NK-92 (cell line): Measurements from ENCODE around the gene GAA.

Source experiments
- DNase-seq: peaks from one replicate; lab custom pipeline; 2025; ENCODE audit not compliant: unreplicated experiment; lab: John Stamatoyannopoulos, UW

GAA gene

DNA sequence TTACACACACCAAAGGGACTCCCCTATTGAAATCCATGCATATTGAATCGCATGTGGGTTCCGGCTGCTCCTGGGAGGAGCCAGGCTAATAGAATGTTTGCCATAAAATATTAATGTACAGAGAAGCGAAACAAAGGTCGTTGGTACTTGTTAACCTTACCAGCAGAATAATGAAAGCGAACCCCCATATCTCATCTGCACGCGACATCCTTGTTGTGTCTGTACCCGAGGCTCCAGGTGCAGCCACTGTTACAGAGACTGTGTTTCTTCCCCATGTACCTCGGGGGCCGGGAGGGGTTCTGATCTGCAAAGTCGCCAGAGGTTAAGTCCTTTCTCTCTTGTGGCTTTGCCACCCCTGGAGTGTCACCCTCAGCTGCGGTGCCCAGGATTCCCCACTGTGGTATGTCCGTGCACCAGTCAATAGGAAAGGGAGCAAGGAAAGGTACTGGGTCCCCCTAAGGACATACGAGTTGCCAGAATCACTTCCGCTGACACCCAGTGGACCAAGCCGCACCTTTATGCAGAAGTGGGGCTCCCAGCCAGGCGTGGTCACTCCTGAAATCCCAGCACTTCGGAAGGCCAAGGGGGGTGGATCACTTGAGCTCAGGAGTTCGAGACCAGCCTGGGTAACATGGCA is 2.2 kb downstream of the GAA start:
- DNase-seq = no peak

GRCh38 chr17:80104321-80104955 is 3.1 kb downstream of the GAA start:
- DNase-seq = no peak

GRCh38 chr17:80104956-80105375 is 3.6 kb downstream of the GAA start:
- DNase-seq = no peak

- DNase-seq = no peak
Observed at GRCh38 chr17:80105762-80106161, 4.4 kb downstream of the GAA start.

DNA sequence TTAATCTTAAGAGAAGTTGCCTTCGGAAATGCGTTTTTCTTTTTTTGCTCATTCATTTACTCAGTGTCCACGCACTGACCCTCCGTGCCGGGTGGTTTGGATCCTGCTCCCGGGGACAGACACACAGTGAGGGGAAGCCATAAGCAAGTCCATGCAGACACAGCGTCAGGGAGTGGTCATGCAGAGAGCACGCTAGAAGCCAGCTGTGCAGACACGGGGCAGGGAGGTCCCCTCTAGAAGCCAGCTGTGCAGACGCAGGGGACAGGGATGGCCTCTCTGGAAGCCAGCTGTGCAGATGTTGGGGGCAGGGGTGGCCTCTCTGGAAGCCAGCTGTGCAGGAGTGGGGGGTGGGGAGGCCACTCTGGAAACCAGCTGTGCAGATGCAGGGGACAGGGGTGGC is 4.8 kb downstream of the GAA start:
- DNase-seq = no peak

DNA sequence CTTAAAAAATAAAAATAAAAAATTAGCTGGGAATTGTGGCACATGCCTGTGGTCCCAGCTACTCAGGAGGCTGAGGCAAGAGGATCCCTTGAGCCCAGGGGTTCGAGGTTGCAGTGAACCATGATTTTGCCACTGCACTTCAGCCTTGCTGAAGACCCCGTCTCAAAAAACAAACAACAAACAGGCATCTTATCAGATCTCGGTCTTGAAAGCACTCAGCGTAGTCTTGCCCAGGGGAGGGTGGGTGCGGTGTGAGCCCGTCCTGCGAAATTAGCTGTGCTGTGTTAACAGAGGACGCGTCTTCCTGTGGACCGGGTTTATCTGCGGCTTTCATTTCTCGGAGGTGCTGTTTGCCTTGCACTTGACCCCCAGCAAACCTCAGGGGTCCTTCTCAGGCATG is 5.4 kb downstream of the GAA start:
- no peak for DNase-seq

- no peak for DNase-seq
Observed at GRCh38 chr17:80107231-80108021, 6.0 kb downstream of the GAA start.

DNA sequence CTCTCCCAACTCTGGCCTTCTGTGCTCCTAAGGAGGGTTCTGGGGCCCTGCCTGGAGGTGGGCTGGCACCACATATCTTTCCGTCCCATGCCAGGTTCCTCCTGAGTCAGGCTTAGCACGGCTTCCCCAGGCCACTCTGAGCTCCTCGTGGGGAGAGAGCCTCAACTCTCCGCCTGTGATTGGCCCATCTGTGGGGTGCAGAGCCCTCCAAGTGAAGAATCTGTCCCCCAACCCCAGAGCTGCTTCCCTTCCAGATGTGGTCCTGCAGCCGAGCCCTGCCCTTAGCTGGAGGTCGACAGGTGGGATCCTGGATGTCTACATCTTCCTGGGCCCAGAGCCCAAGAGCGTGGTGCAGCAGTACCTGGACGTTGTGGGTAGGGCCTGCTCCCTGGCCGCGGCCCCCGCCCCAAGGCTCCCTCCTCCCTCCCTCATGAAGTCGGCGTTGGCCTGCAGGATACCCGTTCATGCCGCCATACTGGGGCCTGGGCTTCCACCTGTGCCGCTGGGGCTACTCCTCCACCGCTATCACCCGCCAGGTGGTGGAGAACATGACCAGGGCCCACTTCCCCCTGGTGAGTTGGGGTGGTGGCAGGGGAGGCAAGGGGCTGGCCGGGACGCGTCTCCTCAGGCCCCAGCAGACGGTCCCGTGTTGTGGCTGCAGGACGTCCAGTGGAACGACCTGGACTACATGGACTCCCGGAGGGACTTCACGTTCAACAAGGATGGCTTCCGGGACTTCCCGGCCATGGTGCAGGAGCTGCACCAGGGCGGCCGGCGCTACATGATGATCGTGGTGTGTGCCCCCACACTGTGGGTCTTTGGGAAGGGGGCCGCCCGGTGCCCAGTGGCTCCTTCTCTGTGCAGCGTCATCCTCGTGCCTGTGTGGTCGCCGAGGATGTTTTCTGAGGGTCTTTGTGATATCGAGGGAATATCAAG is 6.9 kb downstream of the GAA start:
- no peak for DNase-seq

GRCh38 chr17:80109066-80109660 is 7.8 kb downstream of the GAA start:
- DNase-seq = no peak

DNA sequence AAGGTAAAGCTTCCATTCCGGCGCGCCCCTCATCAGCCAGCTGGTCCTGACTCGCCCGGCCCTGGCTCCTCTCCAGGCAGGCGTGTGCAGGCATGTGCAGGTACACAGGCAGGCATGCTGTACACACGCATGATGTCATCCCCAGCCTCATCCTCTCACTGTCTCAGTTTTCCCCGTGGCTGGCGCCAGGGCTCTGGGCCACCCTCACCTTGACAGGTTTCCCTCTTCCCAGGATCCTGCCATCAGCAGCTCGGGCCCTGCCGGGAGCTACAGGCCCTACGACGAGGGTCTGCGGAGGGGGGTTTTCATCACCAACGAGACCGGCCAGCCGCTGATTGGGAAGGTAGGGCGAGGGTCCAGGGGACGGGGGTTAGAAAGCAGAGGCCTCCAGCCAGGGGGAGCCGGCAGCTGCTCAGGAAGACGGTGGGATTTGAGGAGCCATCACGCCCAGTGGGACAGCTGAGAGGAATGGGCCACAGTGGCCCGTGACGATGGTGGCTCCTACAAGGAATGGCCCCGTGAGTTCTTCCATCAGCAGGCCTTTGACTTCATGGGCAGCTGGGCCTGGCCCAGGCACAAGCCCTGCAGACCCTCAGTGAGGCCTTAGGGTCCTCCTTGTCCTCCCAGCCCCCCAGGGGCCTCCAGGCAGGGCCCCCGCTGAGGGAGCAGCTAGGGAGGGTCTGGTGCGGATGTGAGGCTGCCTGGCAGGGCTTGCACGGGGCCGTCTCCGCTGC is 8.5 kb downstream of the GAA start:
- DNase-seq = no peak

DNA sequence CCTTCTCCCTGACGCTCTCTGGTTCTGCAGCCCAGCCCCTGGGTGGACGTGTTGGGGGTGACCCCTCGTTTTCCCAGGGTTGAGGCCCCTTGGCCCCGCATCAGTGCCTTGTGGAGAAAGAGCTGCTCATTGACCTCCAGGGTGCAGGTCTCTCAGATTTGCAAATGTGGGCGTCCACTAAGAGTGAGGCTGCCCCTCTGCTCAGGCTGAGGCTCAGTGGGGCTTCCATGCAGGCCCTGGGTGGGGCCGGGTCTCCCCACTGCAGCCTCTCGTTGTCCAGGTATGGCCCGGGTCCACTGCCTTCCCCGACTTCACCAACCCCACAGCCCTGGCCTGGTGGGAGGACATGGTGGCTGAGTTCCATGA is 9.0 kb downstream of the GAA start:
- DNase-seq = no peak

GRCh38 chr17:80110927-80111701 is 9.7 kb downstream of the GAA start:
- DNase-seq = no peak

DNA sequence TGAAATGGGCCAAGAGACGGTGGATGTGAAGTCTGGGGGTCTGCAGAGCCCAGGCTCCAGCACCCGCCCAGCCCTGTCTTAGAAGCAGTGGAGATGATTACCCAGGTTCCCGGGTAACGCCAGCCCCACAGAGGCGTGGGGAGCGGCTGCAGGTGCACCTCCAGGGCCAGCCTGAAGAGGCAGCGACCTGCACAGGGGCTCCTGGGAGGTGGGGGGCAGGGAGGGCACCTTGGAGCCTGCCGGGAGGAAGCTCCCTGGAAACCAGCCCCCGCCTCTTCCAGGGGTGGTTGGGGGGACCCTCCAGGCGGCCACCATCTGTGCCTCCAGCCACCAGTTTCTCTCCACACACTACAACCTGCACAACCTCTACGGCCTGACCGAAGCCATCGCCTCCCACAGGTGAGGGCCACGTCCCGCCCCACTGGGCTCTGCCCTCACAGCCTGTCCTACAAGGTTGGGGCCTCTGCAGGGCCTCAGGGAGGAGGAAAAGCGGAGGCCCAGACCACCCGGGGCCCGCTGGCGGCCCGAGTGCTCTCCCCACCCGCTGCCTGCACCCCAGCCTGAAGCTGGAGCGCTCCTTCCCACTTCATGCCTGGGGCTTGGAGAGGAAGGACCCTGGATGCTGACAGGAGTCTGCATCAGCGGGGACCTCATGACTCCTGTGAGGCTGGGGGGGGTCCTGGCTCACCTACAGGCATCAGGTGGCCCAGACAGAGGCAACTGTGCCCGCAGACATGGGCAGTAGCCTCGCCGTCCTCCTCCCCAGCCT is 10.5 kb downstream of the GAA start:
- DNase-seq = no peak

DNA sequence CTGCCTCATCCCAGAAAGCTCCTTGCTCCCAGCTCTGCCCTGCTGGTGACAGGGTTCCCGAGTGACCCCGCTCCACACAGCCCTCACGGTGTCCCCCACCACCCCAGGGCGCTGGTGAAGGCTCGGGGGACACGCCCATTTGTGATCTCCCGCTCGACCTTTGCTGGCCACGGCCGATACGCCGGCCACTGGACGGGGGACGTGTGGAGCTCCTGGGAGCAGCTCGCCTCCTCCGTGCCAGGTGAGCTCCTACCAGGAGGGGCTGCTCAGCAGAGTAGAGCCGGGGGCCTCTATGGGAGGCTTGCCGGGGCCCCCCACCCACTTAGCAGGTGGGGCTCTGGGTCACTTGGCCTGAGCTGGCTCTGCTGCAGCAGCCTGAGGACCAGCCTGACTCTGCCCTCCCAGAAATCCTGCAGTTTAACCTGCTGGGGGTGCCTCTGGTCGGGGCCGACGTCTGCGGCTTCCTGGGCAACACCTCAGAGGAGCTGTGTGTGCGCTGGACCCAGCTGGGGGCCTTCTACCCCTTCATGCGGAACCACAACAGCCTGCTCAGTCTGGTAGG is 11.2 kb downstream of the GAA start:
- no peak for DNase-seq

DNA sequence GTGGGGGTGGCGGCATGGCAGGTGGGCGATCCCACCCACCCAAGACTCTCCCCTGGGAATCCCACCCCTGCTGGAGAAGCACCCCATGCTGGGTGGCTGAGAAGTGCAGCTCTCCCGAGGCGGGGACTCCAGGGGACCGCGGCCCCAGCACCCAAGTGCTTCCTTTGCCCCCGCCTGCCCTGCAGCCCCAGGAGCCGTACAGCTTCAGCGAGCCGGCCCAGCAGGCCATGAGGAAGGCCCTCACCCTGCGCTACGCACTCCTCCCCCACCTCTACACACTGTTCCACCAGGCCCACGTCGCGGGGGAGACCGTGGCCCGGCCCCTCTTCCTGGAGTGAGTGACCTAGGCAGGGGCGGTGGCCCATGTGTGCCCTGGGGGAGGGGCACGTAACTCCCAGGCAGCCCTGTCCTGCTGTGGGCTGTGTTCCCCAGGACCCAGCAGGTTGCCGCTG is 11.7 kb downstream of the GAA start:
- DNase-seq = no peak

DNA sequence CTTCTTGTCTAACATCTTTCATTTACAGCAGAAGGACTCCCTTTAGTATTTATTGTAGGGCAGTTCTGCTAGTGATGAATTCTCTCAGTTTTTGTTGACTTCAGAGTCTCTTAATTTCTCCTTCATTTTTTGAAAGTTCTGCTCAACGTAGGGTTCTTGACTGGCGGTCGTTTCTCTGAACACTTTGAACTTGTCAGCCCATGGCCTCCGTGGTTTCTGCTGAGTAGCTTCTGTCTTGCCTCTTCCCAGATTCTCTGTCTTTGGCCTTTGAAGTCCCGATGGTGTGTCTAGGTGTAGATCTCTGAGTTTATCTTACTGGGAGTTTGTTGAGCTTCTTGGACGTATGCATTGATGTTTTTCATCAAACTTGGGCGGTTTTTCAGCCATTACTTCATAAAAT is 13.4 kb downstream of the GAA start:
- DNase-seq = no peak

DNA sequence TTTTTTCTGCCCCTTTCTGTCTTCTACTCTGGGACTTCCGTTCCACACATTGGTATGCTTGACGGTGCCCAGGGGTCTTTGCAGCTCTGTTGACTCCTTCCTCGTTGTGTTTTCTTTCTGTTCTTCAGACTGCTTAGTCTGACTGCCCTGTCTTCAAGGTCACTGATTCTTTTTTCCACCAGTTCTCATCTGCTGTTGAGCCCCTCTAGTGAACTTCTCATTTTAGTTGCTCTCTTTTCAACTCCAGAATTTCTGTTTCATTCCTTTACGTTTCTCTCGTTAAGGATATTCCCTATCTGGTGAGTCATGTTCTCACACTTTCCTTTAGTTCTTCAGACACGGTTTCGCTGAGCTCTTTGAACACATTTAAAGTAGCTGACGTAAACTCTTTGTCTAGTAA is 13.8 kb downstream of the GAA start:
- DNase-seq = no peak

GRCh38 chr17:80116276-80116920 is 15.0 kb downstream of the GAA start:
- DNase-seq = no peak
